Type B pancreatic cell (in vitro differentiated cells): Measurements from ENCODE around the gene E2F1. TPM values are rescaled to one million over a fixed set of nuclear protein-coding genes. Genes with fewer than 3 reads are reported as not detected.
A peak's percentile ranks its signal among the peaks of the same experiment; 100 is the strongest.

Experiments
- DNase-seq: peaks from one replicate; pipeline ENCODE4 v3.0.0; 2021; ENCODE audit warnings: mixed read lengths; ENCODE audit not compliant: unreplicated experiment; ENCODE audit errors: extremely low spot score
- H3K27ac Mint-ChIP-seq: 2 replicates; pipeline ENCODE4 v1.8.0; 2021; ENCODE audit warnings: mild to moderate bottlenecking, mixed read lengths
- H3K27me3 Mint-ChIP-seq: 2 replicates; pipeline ENCODE4 v1.8.0; 2021; ENCODE audit warnings: mixed read lengths
- H3K36me3 Mint-ChIP-seq: 2 replicates; pipeline ENCODE4 v1.8.0; 2021; ENCODE audit warnings: mixed read lengths
- H3K4me1 Mint-ChIP-seq: one replicate; pipeline ENCODE4 v1.8.0; 2021; ENCODE audit warnings: mixed read lengths; ENCODE audit not compliant: unreplicated experiment
- H3K4me3 Mint-ChIP-seq: 2 replicates; pipeline ENCODE4 v1.8.0; 2021; ENCODE audit warnings: mild to moderate bottlenecking, mixed read lengths
- H3K9me3 Mint-ChIP-seq: 2 replicates; pipeline ENCODE4 v1.8.0; 2021; ENCODE audit warnings: mixed read lengths
- CTCF ChIP-seq: fragments of 200-600 bp; sonication (generic); conservative IDR thresholded peaks from 2 replicates; pipeline ENCODE4 v1.5.0; 2021; ENCODE audit warnings: antibody characterized with exemption, mild to moderate bottlenecking
- total RNA-seq: library from RNA; stranded (reverse); gene quantifications from 2 replicates; pipeline ENCODE4 v1.2.1, GENCODE V29; 2021; ENCODE audit warnings: low replicate concordance

Gene E2F1
- total RNA-seq, 1 donor from 2014 or later = 32.8 TPM

GRCh38 chr20:33658929-33659328 is 27.3 kb downstream of the E2F1 start:
- H3K27ac Mint-ChIP-seq = peak overlapping the region; percentile 58
- peaks cover 23% of the 10 kb centered on the region for H3K4me1 Mint-ChIP-seq
- TF ChIP-seq CTCF = no peak
- H3K4me3 Mint-ChIP-seq = peak overlapping the region; percentile 32
- no peaks in the 10 kb centered on the region for H3K9me3 Mint-ChIP-seq
- H3K36me3 Mint-ChIP-seq = no peaks in the 10 kb centered on the region
- no peaks in the 10 kb centered on the region for H3K27me3 Mint-ChIP-seq
- DNase-seq = no peak

DNA sequence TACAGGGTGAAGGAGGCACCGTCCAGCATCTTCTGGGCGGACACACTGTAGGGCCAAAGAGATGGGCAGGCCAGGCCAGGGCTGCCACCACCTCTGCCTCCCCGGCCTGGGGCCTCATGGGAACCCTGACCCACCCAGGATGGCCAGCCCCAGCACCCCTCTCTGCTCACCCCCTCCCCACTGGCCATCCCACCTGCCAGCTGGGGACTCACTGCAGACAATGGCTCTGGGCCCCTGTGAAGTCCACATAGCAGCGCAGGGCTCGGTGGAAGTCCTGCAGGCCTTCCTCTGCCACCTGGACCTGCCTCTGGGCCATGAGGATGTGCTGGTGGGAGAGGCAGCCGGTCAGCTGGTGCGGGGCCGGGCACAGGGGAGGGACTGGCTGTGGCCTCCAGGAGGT is 27.7 kb downstream of the E2F1 start:
- Mint-ChIP-seq H3K27me3 (no peaks in the 10 kb centered on the region), H3K4me1 (peaks cover 27% of the 10 kb centered on the region), H3K4me3 (no peak overlapping the region), H3K27ac (peak overlapping the region; percentile 58), H3K9me3 (no peaks in the 10 kb centered on the region), H3K36me3 (no peaks in the 10 kb centered on the region)
- no peak for TF ChIP-seq CTCF
- DNase-seq = no peak

DNA sequence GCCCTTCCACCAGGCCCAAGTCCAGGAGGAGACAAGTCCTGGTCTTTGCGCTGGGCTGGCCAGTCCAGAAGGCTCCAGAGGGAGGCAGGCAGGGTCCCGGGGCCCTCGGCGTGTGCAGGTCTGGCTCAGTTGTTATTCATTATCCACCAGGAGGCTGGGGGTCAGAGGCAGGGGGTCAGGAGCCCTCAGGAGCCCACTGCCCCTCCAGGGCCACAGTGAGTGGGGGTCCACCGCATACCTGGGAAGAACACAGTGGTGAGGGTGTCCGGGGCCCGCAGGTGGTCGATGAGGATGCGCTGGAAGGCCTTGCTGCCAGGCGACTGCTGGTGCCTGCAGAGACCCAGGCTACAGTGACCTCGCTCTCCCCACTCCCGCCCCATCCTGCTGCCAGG is 28.5 kb downstream of the E2F1 start:
- Mint-ChIP-seq H3K27me3 (no peaks in the 10 kb centered on the region), H3K4me3 (no peak overlapping the region)

GRCh38 chr20:33656783-33657703 is 29.1 kb downstream of the E2F1 start:
- H3K36me3 Mint-ChIP-seq = no peaks in the 10 kb centered on the region
- no peaks in the 10 kb centered on the region for H3K27me3 Mint-ChIP-seq
- no peak overlapping the region for H3K4me3 Mint-ChIP-seq
- no peaks in the 10 kb centered on the region for H3K9me3 Mint-ChIP-seq
- no peak for DNase-seq
- H3K27ac Mint-ChIP-seq = peak overlapping the region; percentile 99
- peaks cover 27% of the 10 kb centered on the region for H3K4me1 Mint-ChIP-seq
- TF ChIP-seq CTCF = no peak

More for the DNA sequence above, 28.5 kb downstream of the E2F1 start:
- no peak overlapping the region for H3K27ac Mint-ChIP-seq
- TF ChIP-seq CTCF = no peak
- H3K36me3 Mint-ChIP-seq = no peaks in the 10 kb centered on the region
- no peak for DNase-seq
- H3K4me1 Mint-ChIP-seq = peaks cover 29% of the 10 kb centered on the region
- no peaks in the 10 kb centered on the region for H3K9me3 Mint-ChIP-seq

- no peaks in the 10 kb centered on the region for H3K27me3 Mint-ChIP-seq
- H3K9me3 Mint-ChIP-seq = no peaks in the 10 kb centered on the region
- peaks cover 1% of the 10 kb centered on the region for H3K36me3 Mint-ChIP-seq
- no peak for TF ChIP-seq CTCF
- peak overlapping the region; percentile 99 for H3K27ac Mint-ChIP-seq
- peaks cover 32% of the 10 kb centered on the region for H3K4me1 Mint-ChIP-seq
- DNase-seq = no peak
- H3K4me3 Mint-ChIP-seq = no peak overlapping the region
Measured at GRCh38 chr20:33656010-33656782, 30.0 kb downstream of the E2F1 start.
